ENCODE data around the gene ALK.

The ALK gene

DNA sequence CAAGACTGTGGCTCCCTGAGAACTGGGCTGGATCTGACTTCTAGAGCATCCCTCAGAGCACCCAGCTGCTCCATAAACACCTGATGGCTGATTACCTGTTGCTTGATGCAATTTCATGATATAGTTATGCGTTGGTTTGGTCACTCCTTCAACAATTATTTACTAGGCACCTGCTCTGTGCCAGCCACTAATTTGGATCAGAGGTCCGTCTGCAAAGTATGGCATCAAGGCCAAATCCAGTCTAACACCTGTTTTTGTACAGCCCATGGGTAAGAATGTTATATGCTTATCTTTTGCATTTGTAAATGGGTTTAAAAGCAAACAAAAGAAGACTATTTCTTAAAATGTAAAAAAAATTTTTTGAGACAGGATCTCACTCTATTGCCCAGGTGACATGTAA lies 348.2 kb downstream of the ALK start:
- no peak for DNase-seq (ENCODE audit: extremely low read depth, low read depth)
- TF ChIP-seq, protein P1, sequence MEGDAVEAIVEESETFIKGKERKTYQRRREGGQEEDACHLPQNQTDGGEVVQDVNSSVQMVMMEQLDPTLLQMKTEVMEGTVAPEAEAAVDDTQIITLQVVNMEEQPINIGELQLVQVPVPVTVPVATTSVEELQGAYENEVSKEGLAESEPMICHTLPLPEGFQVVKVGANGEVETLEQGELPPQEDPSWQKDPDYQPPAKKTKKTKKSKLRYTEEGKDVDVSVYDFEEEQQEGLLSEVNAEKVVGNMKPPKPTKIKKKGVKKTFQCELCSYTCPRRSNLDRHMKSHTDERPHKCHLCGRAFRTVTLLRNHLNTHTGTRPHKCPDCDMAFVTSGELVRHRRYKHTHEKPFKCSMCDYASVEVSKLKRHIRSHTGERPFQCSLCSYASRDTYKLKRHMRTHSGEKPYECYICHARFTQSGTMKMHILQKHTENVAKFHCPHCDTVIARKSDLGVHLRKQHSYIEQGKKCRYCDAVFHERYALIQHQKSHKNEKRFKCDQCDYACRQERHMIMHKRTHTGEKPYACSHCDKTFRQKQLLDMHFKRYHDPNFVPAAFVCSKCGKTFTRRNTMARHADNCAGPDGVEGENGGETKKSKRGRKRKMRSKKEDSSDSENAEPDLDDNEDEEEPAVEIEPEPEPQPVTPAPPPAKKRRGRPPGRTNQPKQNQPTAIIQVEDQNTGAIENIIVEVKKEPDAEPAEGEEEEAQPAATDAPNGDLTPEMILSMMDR (IDR thresholded peaks at IDR 0.05; ENCODE audit: low read depth, low read length), result no peak

DNA sequence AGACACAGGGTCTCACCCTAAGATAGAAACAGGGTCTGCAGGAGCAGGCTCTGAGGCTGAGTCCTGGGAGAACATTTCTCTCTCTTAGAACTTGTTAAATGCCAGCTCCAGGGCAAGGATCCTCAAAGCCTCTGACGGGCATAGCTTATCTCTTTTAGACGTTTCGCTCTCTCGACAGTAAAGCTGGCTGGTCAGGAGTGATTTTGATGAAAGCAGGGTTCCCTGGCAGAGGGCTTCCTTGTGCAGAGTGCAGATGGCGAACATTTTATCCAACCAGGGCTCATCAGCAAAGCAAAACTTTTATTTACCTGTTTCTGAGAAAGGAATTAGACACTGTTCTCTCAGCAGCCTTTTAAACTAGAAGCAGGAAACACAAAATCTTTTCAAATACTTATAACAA lies 350.8 kb downstream of the ALK start:
- no peak for DNase-seq (ENCODE audit: extremely low read depth, low read depth)
- TF ChIP-seq, protein P1 (IDR thresholded peaks at IDR 0.05; ENCODE audit: low read depth, low read length), result no peak

DNA sequence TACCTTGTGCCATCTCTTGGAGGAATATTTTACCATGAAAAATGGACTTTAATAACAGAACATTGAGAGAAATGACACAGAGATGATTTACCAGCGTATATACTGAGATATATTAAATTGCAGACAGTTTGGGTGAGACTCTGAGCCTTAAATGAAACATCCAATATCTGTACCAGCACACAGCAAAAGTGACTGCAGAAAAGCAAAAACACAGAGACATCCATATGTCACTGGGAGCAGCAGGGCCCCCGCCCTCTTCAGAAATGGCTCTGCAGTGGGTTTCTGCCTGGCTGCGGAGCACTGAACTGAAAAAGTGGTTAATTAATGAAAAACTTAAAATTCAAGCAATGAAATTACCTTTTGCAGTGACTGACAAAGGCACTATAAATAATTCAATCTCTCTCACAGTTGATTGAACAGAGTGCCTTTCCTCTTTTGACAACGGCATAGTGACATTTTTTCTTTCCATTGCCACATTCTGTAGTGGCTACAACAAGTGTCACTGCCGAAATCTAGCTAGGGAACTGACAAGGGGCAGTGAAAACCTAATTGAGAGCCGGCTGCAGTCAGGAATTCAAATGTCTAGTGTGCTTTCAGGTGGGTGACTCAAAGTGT lies 353.4 kb downstream of the ALK start:
- TF ChIP-seq, protein P1 (IDR thresholded peaks at IDR 0.05; ENCODE audit: low read depth, low read length), result no peak

DNA sequence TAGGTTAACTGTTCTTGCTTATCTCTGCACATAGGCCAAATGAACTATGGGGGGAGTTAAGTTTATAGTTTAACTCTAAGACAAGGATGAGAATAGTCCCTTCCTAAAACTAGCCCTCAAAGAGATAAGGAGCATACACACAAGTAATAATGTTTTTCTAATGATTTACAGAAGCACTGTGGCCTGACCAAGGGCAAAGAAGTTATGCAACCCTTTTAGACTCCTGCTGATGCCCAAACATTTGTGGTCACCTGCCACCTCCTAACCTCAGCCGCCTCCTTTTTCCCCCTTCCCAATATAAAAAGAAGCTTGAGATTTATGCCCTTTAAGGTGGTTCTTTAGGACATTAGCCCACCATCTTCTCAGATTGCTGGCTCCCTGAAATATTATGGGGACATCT lies 357.7 kb downstream of the ALK start:
- DNase-seq (ENCODE audit: extremely low read depth, low read depth), result no peak
- TF ChIP-seq, protein P1 (IDR thresholded peaks at IDR 0.05; ENCODE audit: low read depth, low read length), result no peak

More for the DNA sequence above, 353.4 kb downstream of the ALK start:
- DNase-seq (ENCODE audit: extremely low read depth, low read depth), result no peak

DNA sequence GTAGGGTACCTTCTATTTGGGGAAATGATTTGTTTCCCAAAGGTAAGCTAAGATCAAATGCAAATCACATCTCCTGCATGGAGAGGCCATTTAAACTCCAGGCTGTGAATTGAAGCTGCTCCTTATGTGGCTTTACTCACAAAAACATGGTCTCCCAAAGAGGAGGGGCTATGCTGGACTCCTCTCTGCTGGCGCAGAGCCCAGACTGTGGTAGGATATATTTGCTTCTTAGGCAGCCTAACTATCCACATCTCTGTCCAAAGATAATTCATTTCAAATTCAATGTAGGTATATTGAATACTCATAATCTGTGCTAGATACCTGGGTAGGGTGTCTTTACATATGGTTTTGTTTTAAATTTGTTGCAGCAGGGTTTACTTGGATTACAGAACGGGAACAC lies 358.5 kb downstream of the ALK start:
- DNase-seq (ENCODE audit: extremely low read depth, low read depth), result no peak
- TF ChIP-seq, protein P1 (IDR thresholded peaks at IDR 0.05; ENCODE audit: low read depth, low read length), result no peak

DNA sequence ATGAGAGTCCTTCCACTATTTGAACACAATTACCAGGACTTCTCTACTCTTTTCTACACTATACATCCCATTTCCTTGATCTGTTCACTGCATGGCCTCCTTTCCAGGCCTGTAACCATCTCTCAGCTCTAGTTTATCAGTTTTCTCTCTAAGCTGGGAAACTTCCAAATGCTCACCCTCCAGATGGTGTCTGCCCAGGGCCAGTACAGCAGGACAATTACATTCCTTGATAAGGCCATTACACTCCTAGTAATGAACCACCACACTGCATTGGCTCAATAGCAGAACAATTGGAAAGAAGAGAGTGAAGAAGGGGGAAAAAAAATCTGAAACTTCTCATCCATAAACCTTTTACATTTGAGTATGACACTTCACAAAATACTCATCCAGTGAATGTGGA lies 359.1 kb downstream of the ALK start:
- no peak for DNase-seq (ENCODE audit: extremely low read depth, low read depth)
- TF ChIP-seq, protein P1 (IDR thresholded peaks at IDR 0.05; ENCODE audit: low read depth, low read length), result no peak

DNA sequence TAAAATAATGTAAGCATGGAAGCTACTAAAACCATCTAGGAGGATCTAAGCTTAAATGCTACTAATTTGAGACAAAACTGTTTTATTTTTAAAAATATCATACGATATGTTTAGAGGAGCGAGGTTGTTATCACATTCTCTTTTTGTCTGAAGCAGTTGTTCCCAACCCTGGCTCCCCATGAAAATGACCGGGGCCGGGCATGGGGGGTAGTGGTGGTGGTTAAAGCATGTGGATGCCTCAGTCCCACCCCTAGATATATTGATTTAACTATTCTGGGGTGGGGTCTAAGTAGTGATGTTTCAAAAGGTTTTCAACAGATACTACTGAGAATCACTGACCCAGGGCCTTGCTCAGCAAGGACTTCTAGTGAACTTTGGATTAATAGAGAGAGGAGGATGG lies 359.8 kb downstream of the ALK start:
- DNase-seq (ENCODE audit: extremely low read depth, low read depth), result no peak
- TF ChIP-seq, protein P1 (IDR thresholded peaks at IDR 0.05; ENCODE audit: low read depth, low read length), result no peak

Measured in AG09319 (cell line).